ENCODE data around the gene KLHL29.

DNA sequence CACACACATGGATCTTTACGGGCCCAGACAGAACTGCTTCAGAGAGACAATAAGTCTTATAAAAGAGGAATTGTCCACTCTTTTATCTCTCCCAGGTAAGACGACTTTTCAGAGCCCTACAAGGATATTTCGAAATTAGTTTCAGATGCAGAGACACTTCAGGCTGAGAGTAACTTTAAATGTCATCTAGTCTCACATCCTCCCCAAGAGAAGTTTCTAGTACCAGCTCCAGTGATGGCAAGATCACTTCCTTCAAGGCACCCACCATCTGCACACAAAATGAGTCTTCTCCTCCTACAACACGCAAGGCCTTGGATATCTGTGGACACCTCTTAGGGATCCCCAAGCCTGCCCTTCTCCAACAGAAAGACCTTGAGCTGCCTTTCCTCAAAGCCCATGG is 39.0 kb upstream of the KLHL29 start:
- TF ChIP-seq CTCF (CRISPR knock-in tag; IDR thresholded peaks at IDR 0.05) (no peak), POLR2A (IDR thresholded peaks at IDR 0.05; ENCODE audit: insufficient read depth in 1 of 2, low read depth in 2 of 2, low read length in 2 of 2) (no peak), RNF219 (CRISPR knock-in tag; IDR thresholded peaks at IDR 0.05) (no peak), RAD51 (IDR thresholded peaks at IDR 0.05; ENCODE audit: borderline replicate concordance) (no peak), ARNT (IDR thresholded peaks at IDR 0.05) (no peak), HMG20B (CRISPR knock-in tag; conservative IDR thresholded peaks at IDR 0.05) (no peak), PPARG (CRISPR knock-in tag; conservative IDR thresholded peaks at IDR 0.05) (no peak), SRF (IDR thresholded peaks at IDR 0.05; ENCODE audit: low read depth, low read length) (no peak), NR2F6 (IDR thresholded peaks at IDR 0.05) (no peak), NR2F6 (CRISPR knock-in tag; IDR thresholded peaks at IDR 0.05) (no peak)
- TF ChIP-seq, protein P1, sequence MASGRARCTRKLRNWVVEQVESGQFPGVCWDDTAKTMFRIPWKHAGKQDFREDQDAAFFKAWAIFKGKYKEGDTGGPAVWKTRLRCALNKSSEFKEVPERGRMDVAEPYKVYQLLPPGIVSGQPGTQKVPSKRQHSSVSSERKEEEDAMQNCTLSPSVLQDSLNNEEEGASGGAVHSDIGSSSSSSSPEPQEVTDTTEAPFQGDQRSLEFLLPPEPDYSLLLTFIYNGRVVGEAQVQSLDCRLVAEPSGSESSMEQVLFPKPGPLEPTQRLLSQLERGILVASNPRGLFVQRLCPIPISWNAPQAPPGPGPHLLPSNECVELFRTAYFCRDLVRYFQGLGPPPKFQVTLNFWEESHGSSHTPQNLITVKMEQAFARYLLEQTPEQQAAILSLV (CRISPR knock-in tag; IDR thresholded peaks at IDR 0.05; ENCODE audit: borderline replicate concordance) = no peak

Measured in HepG2 (cell line).